Stimulated activated CD8-positive, alpha-beta memory T cell treated with anti-CD3 and anti-CD28 coated beads, Interleukin-15, amount 100 ng/mL, for 4 hours (primary cell): ENCODE results near the gene INTS1.
"Not testable (repeated sequence)": the region's sequence is repeated elsewhere in the genome, so short reads cannot be mapped to it uniquely, and the experiment has no call there.

Experiments used
- DNase-seq, 2 donors: peaks; one replicate each; pipeline ENCODE4 v3.0.0-alpha.2; 2020; ENCODE audit warnings: low read depth in 2 of 2

Gene INTS1

DNA sequence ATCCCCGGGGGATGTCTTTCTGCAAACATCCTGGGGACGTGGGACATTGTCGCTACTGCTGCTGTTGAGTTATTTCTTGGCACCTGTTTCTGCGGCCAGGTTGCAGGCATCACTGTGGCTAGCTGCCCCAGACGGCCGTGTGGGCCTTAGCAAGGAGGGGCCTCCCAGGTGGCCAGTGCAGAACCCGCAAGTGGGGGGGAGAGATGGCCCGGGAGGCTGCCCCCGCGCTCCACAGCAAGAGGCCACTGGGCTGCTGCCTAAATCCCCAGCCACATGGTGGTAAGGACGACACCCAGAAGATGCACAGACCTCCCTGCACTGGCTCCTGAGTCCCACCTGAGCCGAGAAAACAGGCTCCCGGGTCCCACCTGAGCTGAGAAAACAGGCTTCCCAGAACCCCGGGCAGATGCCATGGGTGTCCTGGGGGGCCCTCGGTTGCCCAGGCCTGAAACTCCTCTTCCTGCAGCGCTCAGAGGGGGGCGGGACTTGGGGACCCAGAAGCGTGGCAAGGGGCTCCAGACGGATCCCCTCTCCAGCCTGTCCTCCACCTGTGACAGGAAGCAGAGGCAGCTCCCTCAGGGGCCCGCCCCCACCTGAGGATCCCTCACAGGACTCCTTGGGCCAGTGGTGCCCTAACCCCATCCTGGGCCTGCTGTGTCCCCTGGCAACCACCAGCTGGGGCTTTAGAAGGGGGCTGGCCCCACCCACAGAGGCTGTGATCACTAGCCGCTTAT lies 25.4 kb upstream of the INTS1 start:
- DNase-seq, result no peak

DNA sequence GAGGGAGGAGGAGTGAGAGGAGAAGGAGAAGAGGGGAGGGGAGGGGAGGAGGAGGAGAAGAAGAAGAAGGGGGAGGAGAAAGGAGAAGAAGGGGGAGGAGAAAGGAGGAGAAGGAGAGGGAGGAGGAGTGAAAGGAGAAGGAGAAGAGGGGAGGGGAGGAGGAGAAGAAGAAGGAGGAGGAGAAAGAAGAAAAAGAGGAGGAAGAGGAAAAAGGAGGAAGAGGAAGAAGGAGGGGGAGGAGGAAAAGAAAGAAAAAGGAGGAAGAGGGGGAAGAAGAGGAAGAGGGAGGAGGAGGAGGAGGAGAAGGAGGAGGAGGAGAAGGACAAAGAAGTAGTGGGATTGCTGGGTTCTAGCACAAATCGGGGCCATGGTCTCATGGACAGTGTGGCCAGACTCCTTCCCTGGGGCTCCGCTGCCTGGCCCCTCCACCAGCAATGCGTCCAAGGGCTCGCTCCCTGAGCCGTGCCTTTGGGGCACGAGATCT lies 22.1 kb upstream of the INTS1 start:
- no peak for DNase-seq

- DNase-seq, result no peak
Observed at GRCh38 chr7:1525409-1525808, 21.2 kb upstream of the INTS1 start.

DNA sequence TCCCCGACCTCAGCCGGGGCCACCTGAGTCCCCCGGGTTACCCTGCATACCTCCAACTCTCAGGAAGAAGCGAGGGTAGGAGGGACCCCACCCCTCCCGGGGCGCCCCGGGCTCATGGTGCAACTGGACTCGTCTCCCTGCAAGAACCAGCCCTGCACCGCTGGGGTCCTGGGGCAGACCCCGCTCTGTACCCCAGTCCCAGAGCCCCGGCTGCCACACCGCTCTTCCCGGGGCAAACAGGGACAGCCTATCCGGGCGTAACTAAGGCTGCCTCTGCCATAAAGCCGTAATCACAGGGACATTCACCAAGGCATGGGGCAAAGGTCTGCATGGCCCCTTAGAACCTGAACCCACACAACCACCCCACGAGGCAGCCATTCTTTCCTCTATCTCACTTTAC lies 19.7 kb upstream of the INTS1 start:
- no peak for DNase-seq

DNA sequence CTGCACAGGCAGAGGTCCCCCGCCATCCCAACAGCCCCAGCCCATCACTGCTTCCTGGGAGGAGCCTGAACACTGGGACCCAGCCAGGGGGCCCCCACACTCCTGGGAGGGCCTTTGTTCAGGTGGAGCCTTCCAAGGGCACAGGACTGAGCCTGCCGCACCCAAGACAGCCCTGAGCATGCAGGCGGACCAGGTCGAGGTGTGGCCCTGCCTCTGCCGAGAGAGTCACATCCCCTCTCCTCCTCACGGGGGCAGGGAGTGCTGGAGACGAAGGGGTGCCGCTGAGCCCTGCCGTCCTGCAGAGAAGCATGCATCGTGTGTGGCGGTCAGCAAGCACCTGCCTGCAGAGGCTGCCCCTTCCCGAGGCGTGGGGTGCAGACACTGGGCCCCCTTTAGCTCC lies 19.0 kb upstream of the INTS1 start:
- DNase-seq, result no peak

- no peak for DNase-seq
Observed at GRCh38 chr7:1521456-1521855, 17.3 kb upstream of the INTS1 start.

- no peak for DNase-seq
Observed at GRCh38 chr7:1520539-1521234, 16.5 kb upstream of the INTS1 start.

GRCh38 chr7:1519322-1519922 lies 15.2 kb upstream of the INTS1 start:
- DNase-seq, result not testable (repeated sequence)

DNA sequence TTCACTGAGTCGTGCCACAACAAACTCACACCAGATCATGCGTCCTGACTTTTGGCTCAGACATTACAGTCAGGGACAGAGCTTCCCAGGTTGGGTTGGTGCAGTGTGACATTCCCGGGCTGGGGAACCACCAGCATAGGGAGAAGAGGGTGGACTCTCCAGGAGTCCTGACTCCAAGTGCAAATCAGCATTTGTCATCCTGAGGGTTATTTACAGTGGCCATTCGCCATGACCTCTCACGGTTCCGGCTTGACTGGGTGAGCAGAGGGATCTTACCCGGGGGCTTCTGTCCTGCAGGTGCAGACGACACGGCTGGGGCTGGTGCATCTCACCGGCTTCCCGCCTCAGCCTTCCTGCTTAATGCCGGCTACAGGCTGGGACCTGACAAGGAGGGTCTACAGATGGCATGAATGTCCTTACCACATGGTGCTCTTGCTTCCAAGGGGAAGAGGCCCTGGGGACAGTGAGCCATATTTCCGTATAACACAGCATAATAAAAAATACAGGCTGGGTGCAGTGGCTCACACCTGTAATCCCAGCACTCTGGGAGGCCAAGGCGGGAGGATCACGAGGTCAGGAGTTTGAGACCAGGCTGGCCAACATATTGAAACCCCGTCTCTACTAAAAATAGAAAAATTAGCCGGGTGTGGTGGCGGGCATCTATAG lies 12.5 kb upstream of the INTS1 start:
- DNase-seq, result no peak

- not testable (repeated sequence) for DNase-seq
Observed at GRCh38 chr7:1515509-1515967, 11.3 kb upstream of the INTS1 start.

- no peak for DNase-seq
Observed at GRCh38 chr7:1514995-1515401, 10.8 kb upstream of the INTS1 start.

DNA sequence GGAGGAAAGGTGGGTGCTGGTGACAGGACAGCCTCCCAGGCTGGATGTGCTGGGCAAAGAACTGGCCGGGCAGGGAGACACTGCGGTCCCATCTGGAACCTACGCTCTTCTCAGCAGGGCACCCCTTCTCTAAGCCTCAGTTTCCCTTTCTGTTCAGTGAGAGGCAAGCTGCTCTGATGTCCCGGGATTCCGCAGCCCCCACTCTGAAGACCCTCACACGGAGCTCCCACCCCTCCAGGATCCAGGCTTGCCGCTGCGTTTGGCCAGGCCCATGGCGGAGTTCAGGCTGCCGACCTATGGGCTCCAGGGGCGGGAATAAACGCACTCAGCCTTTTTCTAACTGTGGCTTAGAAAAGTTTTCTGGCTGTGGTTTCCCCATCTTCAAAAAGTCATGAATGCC lies 10.2 kb upstream of the INTS1 start:
- DNase-seq, result no peak

GRCh38 chr7:1513657-1514095 lies 9.5 kb upstream of the INTS1 start:
- DNase-seq, result no peak

- no peak for DNase-seq
Observed at GRCh38 chr7:1512781-1513656, 8.8 kb upstream of the INTS1 start.

- DNase-seq, result no peak
Observed at GRCh38 chr7:1511444-1512422, 7.5 kb upstream of the INTS1 start.

GRCh38 chr7:1510780-1511154 lies 6.6 kb upstream of the INTS1 start:
- no peak for DNase-seq

- no peak for DNase-seq
Observed at GRCh38 chr7:1509226-1509625, 5.0 kb upstream of the INTS1 start.

DNA sequence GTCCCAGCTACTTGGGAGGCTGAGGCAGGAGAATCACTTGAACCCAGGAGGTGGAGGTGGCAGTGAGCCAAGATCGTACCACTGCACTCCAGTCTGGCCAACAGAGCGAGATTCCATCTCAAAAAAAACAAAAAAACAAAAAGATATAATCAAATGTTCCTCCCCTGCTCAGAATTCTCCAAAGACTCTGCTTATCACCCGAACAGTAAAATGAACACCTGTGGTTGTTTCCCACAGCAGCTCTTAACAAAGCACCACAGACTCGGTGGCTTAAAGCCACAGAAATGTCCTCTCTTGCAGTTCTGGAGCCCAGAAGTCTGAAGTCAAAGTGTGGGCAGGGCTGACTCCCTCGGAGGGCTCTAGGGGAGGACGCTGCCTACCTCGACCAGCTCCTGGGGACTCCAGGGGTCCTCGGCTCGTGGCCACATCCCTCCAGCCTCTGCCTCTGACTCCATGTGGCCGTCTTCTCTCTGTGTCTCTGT lies 4.1 kb upstream of the INTS1 start:
- no peak for DNase-seq

GRCh38 chr7:1505731-1506550 lies 1.8 kb upstream of the INTS1 start:
- DNase-seq, result no peak
